Activated effector memory CD4-positive, alpha-beta T cell treated with Interleukin-2 at 50 U/mL for 16 hours (primary cell): ENCODE data around the gene TCF15.
"Not testable (repeated sequence)": the region's sequence is repeated elsewhere in the genome, so short reads cannot be mapped to it uniquely, and the experiment has no call there.

ENCODE experiments used
- DNase-seq: peaks from one replicate; pipeline ENCODE4 v3.0.0-alpha.2; 2020

TCF15 gene

GRCh38 chr20:610130-611046 is at the start of gene TCF15:
TCF15 (minus strand) TSS chr20:610309; CDS start chr20:610237, 72 bp downstream.
- no peak for DNase-seq

- no peak for DNase-seq
Measured at GRCh38 chr20:658731-659291, 48.7 kb upstream of the TCF15 start.

- DNase-seq = no peak
Measured at GRCh38 chr20:658202-658601, 48.1 kb upstream of the TCF15 start.

- DNase-seq = no peak
Measured at GRCh38 chr20:655726-656624, 45.9 kb upstream of the TCF15 start.

- DNase-seq = no peak
Measured at GRCh38 chr20:654417-654750, 44.3 kb upstream of the TCF15 start.

GRCh38 chr20:653590-654416 is 43.7 kb upstream of the TCF15 start:
- DNase-seq = no peak

- DNase-seq = peak; percentile 74
Measured at GRCh38 chr20:653110-653589, 43.0 kb upstream of the TCF15 start, which contains the start of gene SRXN1. SRXN1 (minus strand) TSS chr20:653200; CDS start chr20:653185, 15 bp downstream.

- no peak for DNase-seq
Measured at GRCh38 chr20:652615-653109, 42.6 kb upstream of the TCF15 start.

GRCh38 chr20:651713-652614 is 41.9 kb upstream of the TCF15 start:
- DNase-seq = no peak

GRCh38 chr20:650954-651353 is 40.8 kb upstream of the TCF15 start:
- no peak for DNase-seq

GRCh38 chr20:650281-650680 is 40.2 kb upstream of the TCF15 start:
- no peak for DNase-seq

GRCh38 chr20:647479-648019 is 37.4 kb upstream of the TCF15 start:
- no peak for DNase-seq

- no peak for DNase-seq
Measured at GRCh38 chr20:646868-647233, 36.7 kb upstream of the TCF15 start.

- DNase-seq = no peak
Measured at GRCh38 chr20:646107-646867, 36.2 kb upstream of the TCF15 start.

GRCh38 chr20:645318-646106 is 35.4 kb upstream of the TCF15 start:
- peak; percentile 54 for DNase-seq

- DNase-seq = no peak
Measured at GRCh38 chr20:644692-645317, 34.7 kb upstream of the TCF15 start.

- no peak for DNase-seq
Measured at GRCh38 chr20:642398-643174, 32.5 kb upstream of the TCF15 start.

GRCh38 chr20:642013-642397 is 31.9 kb upstream of the TCF15 start:
- DNase-seq = not testable (repeated sequence)
